Head of caudate nucleus (tissue), 42 donors: ENCODE data around the gene FAM20C.
A peak's percentile ranks its signal among the peaks of the same experiment; 100 is the strongest.

Experiments used
- DNase-seq, 42 donors: peaks; one replicate each; pipeline versions ENCODE4 v3.0.0 to v3.0.0-alpha.2; 2020 to 2021; ENCODE audit warnings: mixed read lengths in 7 of 42
- intact Hi-C: fragments of 100-400 bp; cut with DNase I; formaldehyde crosslinking; loops from one replicate; pipeline ENCODE4 v1.15.0; 2022

The FAM20C gene

DNA sequence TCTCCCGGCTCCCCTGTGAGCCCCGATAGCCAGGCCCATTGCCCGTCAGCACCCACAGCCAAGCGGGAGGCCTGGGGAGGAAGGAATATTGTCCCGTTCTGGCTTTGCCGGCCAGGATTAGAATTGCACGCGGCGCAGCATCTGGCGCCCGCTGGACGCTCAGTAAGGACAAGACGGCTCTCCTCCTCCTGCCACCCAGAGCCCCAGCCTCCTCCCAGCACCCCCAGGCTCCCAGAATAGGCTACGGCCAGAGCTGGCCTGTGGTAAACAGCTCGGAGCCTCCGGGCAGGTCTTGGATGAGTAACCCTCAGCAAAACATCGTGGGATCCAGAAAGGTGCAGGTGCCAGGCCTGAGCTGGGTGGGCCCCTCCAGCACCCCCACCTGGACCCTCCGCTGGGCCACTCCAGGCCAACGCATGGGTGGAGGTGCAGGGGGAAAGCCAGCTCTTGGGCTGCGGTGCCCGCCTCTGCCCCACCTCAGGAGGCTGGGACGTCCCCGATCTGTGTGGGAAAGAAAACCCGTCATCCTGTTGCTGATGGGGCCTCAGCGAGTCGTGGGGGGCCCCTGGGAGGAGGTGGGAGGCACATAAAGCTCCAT is 5.8 kb upstream of the FAM20C start:
- intact Hi-C loops = no loop called here
- DNase-seq = no peak

DNA sequence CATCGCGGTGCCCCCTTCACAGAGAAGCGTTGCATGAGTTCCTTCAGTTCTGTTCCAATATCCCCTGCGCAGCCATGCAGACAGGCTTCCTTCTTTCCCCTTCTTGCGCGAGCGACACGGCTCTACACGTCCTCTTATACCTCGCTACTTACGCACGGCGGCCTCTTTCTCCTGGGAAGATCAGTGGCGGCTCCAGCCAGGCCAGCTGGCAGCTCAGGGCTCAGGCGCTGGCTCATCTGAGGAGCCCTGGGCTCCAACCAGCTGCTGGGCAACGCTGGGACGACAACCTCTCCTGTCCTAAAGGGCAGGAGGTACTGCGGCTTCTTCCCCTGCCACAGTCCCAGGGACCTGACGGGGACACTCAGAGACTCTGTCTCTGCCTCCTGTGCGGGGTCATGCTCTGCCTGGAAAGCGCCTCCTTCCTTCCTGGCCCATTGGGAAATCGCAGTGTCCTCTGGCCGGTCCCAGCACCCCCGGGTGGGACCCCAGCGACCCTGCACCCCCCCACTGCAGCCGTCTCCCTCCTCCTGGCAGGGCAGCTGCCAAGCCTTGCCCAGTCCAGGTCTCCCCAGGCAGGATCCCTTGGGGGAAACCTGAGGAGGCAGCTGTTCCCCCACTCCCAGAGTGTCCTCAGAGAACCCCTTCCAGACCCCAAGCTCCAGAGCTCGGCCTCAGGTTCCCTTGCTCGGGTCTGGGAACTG is 5.0 kb upstream of the FAM20C start:
- intact Hi-C loops = no loop called here
- DNase-seq = no peak

DNA sequence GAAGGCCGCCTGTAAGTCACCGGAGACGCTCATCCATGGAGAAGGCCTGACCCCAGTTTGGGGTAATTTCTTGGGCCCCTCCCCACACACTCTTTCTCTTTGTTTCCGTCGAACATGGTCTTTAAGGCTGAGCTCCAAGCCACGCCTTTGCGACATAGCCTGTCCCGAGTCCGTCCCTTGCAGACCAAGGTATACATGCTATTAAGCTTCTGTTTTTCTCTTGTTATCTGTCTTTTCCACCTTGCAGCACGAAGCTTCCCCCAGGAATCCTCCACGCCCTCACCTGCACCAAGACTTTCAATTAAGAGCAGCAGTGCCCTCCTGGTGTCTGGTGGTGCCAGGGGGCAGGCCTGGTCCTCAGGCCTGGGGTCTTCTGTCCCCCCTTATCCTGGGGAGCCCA is 4.2 kb upstream of the FAM20C start:
- intact Hi-C loops = no loop called here
- no peak for DNase-seq

DNA sequence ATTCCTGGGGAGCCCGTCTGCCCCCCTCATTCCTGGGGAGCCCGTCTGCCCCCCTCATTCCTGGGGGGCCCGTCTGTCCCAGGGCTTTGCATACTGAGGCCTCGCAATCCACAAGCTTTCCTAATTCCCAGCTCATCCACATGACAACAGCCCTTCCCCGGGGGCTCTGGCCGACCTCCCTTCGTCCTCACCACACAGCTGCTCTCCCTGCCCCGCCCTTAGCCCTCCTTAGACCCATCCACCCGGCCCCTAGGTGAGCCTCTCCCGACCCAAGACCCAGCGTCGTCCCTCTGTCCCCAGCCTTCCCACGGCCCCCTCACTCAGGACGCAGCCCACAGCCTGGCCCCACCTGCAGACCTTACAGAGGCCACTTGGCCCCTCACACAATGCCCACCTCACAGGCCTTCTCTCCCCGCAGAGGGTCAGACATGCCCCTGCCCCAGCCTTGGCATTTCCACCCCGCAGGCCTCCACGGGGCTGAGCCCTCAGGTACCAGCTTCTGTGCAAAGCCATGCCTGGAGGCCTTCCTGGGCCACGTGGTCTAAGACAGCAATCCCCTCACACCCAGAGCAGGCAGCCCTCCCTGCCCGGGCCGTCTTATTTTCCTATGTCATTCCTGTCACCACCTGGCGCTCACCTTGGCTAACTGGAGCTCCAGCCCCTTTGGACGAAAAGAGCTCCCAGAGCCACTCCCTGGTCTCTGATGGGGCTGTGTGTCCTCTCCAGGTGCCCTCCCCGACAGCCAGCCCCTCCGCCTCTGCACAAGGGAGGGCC is 3.5 kb upstream of the FAM20C start:
- DNase-seq = no peak
- intact Hi-C loops = no loop called here

DNA sequence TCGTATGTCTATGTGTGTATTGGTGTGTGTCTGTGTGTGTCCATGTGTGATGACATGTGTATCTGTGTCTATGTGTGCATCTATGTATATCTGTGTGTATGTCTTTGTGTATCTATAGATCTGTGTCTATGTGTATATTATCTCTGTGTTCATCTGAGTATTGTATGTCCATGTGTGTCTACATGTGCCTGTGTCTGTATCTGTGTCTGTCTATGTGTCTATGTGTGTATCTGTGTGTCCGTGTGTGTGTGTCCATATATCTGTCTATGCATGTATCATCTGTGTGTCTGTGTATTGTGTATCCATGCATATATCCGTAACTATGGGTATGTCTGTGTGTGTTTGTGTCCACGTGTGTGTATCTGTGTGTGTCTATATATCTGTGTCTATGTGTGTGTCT is 2.7 kb upstream of the FAM20C start:
- DNase-seq = no peak
- intact Hi-C loops = loop anchor here (5.0 kb wide), 1 partner anchor 42 kb away; no protein-coding TSS in a partner anchor

DNA sequence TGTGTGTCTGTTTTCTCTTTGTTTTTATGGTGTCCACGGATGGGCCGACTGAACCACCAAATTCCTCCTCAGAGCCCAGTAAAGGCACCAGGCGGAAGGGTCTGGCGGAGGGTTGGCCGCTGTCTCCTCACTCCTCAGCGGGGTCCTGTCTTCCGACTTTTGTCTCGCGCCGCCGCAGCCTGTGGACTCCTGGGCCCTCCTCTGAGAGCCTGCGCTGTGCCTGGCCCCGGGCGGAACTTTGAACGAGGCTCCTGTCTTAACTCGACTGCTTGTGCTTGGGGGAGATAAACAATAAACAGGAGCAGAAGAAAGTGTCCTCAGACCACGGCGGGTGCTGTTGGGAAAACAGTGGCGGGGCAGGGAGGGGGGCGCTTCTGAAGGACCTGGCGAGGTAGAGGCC is 2.2 kb upstream of the FAM20C start:
- DNase-seq = no peak
- intact Hi-C loops = loop anchor here (5.0 kb wide), 1 partner anchor 43 kb away; no protein-coding TSS in a partner anchor

DNA sequence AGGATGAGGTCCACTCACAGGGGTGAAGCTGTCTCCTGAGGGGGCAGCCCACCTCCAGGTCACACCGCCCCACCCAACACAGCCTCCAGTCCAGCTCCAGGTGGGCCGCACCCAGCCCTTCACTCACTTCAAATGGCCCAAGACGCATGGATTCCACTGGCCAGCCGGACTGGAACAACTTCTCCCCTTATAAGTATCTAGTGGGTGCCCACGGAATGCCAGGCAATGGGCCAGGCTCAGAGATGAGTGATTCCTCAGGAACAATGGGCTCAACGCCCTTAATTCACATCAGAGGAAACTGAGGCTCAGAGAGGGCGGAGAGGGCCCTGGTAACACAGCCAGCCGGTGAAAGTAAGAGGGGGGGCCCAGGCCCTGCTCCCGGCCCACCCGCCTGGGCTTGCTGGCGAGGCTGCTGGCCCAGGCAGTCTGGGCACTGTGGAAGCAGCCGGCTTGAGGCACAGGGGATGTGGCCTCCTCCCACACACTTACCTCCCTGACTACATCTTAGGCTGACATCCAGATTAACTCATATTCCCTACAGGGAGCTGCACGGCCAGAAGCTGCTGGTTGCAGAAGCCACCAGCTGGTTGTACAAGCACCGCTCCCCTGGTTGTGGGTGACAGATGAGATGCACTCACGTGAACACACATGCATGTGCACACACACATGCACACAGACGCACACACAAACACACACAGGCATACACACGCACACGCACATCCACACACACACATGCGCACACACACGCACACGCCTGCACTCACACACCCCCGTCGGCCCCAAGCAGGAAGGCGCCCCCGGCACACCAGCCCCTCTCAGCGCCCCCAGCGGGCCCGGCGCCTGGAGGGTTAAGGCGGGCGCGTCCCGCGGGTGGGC is 1.0 kb upstream of the FAM20C start:
- peak in 27 of 42 donors; percentile 13 to 70 (median 52) for DNase-seq

DNA sequence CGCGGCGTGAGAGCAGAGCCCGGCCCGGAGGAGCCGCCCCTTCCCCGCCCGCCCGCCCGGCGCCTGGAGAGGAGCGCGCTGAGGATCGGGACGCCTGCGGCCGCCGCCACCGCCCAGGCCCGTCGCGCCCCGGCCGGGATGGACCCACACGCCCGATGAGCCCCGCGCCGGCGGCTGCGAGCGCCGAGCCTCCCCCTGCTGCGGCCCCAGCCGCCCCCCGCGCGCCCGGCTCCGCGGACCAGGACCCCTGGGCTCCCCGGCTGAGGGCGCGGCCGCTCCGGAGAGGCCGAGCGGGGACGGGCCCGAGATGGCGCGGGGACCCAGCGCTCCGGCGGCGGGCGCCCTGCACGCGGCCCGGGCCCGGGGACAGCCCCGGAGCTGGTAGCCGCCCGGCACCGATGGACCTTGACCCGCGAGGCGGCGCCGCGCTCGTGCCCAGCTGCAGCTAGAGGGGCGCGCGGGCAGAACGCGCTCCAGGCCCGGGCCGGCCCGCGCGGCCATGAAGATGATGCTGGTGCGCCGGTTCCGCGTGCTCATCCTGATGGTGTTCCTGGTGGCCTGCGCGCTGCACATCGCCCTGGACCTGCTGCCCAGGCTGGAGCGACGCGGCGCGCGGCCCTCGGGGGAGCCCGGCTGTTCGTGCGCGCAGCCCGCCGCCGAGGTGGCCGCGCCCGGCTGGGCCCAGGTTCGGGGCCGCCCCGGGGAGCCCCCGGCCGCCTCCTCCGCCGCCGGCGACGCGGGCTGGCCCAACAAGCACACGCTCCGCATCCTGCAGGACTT is 520 bp downstream of the FAM20C start:
- intact Hi-C loops = loop anchor here (5.0 kb wide), 1 partner anchor 46 kb away; no protein-coding TSS in a partner anchor
- peak in 8 of 42 donors; percentile 22 to 58 (median 40) for DNase-seq

More for the DNA sequence above, 1.0 kb upstream of the FAM20C start:
- intact Hi-C loops = loop anchor here (5.0 kb wide), 1 partner anchor 44 kb away; no protein-coding TSS in a partner anchor

DNA sequence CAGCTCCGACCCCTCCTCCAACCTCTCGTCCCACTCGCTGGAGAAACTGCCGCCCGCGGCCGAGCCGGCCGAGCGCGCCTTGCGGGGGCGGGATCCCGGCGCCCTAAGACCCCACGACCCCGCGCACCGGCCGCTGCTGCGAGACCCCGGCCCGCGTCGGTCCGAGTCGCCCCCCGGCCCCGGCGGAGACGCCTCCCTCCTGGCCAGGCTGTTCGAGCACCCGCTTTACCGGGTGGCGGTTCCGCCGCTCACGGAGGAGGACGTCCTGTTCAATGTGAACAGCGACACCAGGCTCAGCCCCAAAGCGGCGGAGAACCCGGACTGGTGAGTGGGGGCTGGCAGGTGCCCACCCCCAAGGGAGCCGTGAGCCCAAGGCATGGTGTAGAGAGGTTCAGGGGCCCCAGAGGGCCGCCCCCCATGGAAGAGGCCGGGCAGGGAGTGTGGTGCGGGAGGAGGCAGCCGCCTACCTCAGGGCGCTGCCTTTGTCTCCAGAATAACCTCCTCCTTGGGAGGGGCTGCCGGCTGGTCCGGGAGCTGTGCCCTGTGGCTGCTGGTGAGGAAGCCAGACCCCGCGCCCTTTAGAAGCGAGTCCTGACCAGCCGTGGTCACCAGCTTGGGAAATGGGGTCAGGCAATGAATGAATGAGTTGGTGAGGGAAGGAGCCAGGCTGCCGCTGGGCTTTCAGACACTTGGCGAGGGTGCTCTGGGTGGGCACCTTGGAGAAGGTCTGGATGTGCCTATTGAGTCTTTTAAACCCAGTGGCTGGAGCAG is 1.3 kb downstream of the FAM20C start:
- intact Hi-C loops = loop anchor here (5.0 kb wide), 1 partner anchor 46 kb away; no protein-coding TSS in a partner anchor
- peak in 20 of 42 donors; percentile 20 to 71 (median 40) for DNase-seq

DNA sequence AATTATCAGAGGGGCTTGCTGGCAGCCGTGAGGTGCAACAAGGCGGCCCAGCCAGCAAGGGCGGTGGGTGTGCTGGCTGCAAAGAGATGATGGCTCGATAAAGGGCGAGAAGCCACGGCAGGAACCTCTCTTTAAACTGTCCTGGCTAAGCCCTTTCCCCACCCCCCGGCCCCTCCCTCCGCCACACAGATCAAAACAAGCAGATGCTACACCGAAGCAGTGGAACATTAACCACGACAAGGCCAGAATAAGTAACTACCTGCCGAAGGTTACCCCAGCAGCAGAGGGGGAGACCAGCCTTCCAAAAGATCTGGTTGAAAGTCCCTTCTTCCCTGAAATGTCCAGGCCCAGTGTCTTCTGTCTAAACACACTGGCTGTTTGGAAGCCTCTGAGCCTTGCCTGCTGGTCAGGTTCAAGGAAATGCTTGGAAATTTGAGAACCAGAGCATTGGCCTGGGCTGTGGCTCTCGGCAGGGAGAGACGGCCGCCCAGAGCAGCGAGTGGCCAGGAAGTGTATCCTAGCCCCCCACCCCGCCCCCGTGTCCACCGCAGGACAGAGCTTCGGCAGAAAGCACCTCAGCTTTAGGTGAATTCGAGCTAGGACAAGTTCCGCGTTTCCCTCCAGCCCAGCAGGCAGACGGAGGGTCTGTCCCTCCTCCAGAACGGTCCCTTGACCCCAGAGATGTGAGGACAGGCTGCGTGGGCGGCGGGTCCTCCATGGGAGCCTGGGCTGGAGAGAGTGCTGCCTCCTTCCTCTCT is 2.1 kb downstream of the FAM20C start:
- intact Hi-C loops = loop anchor here (5.0 kb wide), 1 partner anchor 47 kb away; no protein-coding TSS in a partner anchor
- no peak for DNase-seq

DNA sequence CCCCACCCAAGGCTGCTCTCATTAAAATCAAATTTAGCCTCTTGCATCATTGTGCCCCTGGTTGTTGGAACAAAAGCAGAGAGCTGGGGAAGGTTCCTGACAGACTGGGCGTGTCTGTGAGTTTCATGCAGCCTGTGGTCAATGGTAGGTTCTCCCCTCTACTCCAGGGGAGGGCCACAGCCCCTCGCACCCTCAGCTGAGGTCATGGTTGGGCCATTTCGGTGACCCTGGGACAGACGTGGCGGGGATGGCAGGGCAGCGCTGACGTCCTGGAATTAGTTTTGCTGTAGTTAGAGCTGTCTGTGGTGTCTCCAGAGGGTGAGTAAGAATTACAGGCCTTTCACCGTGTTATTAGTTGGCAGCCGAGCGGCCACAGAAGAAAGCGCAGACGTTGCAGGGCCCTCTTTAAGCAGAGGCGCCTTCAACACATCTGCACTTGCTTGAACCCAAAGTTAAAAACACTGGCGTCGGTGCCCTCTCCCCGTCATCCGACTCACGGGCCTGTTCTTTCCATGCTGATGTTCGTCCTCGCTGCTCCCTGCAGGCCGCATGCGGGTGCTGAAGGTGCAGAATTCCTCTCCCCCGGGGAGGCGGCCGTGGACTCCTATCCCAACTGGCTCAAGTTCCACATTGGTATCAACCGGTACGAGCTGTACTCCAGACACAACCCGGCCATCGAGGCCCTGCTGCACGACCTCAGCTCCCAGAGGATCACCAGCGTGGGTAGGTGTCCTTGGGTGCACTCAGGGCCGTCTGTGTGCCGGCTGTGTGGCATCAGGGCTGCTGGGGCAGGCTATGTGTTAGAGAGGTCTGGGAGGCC is 2.8 kb downstream of the FAM20C start:
- intact Hi-C loops = no loop called here
- no peak for DNase-seq

DNA sequence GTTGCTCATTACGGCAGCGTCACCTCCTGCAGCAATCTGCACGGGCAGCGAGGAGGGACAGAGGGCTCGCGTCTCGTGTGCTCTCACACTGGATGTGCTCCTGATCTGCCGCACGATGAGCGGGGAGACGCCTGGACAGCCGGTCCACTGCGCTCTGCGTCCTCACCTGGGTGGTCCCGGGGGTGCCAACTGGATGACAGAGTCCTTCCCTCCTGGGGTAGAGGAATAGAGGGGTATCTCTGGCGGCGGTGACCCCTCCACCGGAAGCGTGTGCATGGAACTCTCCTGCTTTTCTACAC is 3.4 kb downstream of the FAM20C start:
- intact Hi-C loops = no loop called here
- DNase-seq = no peak

DNA sequence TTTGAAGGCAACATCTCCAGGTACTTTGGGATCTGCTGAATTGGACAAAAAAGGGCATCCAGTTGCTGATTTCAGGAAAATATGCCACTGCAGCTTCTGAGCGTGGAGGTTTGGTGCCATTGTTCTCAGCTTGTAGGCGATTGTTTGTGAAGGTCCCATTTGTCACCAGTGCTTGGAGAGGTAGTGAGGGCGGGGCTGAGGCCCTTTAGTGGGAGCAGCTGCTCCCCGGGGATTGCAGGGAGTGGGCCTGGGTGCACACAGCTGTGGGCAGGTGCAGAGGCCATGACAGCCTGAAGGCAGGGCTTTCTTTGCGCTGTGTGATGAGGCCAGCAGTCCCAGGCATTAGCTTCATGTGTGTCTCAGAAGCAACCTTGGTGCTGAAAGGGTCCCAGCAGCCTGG is 3.9 kb downstream of the FAM20C start:
- peak in 3 of 42 donors; percentile 35 to 56 (median 37) for DNase-seq
- intact Hi-C loops = no loop called here

DNA sequence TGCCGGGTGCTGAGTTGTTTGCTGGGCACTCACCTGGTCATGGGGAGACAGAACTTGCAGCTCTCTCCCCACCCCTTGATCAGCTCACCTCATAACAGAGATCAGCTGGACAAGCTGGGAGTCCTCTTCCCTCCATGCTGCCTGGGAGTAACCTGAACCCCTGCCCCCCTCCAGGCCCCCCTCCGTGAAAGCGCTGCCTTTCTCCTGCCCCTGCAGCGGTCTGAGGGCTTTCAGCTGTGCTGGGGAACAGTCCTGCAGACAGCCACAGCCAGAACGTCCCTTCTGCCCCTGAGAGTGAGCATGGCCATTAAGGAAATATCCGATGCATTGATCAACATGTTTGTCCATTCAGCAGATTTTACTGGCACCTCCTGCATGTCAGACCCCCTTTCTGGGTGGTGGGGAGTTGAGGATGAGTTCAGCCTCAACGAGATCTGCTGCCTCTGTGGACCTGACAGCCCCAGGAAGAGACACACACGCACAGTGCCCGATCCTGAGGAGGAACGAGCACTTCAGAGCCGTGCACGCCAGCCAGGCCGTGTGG is 4.5 kb downstream of the FAM20C start:
- intact Hi-C loops = no loop called here
- DNase-seq = no peak

DNA sequence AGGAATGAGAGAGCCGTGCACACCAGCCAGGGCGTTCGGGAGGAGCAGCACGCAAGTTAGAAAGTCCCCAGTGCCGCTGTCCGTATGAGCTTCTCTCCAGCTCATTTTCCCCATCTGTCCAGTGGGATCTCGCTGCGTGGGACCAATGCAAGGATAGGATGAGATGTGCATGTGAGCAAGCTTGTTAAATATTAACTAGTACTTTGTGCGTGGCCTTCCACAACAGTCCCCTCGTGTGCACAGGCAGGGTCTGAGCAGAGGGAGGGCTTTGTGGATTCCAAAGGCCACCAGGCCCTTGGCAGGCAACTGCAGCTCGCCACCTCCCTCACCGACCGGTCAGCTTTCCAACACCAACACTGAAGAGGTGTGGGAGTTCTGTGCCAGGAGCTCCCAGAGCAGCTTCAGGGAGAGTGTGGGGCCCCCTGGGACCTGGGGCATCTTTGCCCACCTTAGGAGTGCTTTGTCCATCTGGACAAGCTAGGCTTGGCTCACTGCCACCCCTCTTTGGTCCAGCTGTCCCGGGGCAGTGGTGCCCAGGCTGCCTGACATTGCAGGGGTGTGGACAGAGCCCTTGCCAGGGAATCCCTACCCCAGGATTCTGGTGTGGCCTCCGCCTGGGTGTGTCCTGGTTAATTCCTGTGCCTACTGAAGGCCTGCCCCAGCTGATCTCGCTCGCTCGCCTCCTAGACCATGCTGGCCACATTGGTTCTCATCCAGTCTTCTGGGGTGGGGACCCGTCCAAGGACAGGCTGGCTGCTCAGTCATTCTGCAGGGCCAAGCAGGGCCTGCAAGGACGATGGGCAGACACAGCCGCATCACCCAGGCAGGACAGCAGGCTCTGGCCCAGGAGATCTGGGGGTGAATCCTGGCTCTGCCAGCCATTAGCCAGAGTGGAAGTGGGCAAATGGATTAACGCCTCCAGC is 5.3 kb downstream of the FAM20C start:
- no peak for DNase-seq

More for the DNA sequence above, 5.3 kb downstream of the FAM20C start:
- intact Hi-C loops = no loop called here
